Activated CD8-positive, alpha-beta memory T cell treated with anti-CD3 and anti-CD28 coated beads, Interleukin-2, amount 50 U/mL, for 4 hours (primary cell): Measurements from ENCODE around the gene KCNAB1.
"Not testable (repeated sequence)": the region's sequence is repeated elsewhere in the genome, so short reads cannot be mapped to it uniquely, and the experiment has no call there.

Experiments
- DNase-seq: peaks from one replicate; pipeline ENCODE4 v3.0.0-alpha.2; 2020

The KCNAB1 gene

GRCh38 chr3:156120528-156121251, at the start of gene KCNAB1:
TSS of gene KCNAB1 (plus strand) at chr3:156120578.
- no peak for DNase-seq

DNA sequence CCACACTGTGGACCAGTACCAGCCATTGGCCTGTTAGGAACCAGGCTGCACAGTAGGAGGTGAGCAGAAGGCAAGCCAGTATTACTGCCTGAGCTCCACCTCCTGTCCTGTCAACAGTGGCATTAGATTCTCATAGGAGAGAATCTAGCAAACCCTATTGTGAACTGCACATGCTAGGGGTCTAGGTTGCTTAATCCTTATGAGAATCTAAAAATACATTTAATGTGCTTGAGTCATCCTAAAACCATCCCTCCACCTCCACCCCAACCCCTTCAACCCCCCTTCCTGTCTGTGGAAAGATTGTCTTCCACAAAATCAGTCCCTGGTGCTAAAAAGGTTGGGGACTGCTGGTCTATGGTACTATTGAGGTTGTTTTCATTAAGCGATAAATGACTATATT, 49.3 kb upstream of the KCNAB1 start:
- DNase-seq: no peak

GRCh38 chr3:156072950-156073657, 47.3 kb upstream of the KCNAB1 start:
- DNase-seq: not testable (repeated sequence)

- no peak for DNase-seq
Observed at GRCh38 chr3:156090126-156090525, 30.3 kb upstream of the KCNAB1 start.

DNA sequence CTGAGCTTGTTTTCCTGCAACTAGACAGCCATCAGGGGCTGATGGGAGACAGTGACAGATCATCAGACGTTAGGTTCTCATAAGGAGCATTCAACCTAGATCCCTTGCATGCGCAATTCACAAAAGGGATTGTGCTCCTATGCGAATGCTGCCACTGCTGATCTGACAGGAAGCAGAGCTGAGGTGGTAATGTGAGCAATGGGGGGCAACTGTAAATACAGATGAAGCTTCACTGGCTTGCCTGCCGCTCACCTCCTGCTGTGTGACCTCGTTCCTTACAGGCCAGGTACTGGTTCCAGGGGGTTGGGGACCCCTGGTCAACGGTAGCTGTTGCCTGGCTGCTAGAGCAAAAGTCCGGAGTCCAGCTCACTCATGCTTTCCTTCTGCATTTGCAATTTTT, 26.4 kb upstream of the KCNAB1 start:
- no peak for DNase-seq

DNA sequence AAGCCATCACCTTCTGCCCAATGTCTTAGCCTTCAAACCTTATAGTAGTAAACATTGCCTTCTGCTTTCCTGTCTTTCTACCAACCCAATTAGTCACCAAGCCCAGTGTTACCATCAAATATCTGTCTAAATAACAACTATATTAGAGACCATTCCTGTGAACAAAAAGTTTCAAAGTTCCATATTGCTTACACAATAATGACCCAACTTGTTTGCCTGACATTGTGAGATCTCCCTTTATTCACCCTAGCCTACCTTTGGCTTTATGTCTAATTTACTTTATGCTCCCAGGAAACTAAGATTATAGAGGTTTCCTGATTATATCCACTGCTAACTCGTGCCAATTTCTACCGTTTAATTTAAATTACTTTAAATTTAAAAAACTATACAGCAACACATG, 26.0 kb upstream of the KCNAB1 start:
- DNase-seq: no peak

DNA sequence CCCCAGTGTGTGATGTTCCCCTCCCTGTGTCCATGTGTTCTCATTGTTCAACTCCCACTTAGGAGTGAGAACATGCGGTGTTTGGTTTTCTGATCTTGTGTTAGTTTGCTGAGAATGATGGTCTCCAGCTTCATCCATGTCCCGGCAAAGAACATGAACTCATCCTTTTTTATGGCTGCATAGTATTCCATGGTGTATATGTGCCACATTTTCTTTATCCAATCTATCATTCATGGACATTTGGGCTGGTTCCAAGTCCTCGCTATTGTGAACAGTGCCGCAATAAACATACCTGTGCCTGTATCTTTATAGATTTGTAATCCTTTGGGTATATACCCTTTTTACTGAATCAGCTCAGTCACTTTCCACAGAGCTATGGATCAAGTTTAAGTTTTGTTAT, 24.7 kb upstream of the KCNAB1 start:
- DNase-seq: not testable (repeated sequence)

GRCh38 chr3:156098437-156099035, 21.8 kb upstream of the KCNAB1 start:
- no peak for DNase-seq

GRCh38 chr3:156099348-156099747, 21.0 kb upstream of the KCNAB1 start:
- DNase-seq: not testable (repeated sequence)

- DNase-seq: not testable (repeated sequence)
Observed at GRCh38 chr3:156099984-156100383, 20.4 kb upstream of the KCNAB1 start.

DNA sequence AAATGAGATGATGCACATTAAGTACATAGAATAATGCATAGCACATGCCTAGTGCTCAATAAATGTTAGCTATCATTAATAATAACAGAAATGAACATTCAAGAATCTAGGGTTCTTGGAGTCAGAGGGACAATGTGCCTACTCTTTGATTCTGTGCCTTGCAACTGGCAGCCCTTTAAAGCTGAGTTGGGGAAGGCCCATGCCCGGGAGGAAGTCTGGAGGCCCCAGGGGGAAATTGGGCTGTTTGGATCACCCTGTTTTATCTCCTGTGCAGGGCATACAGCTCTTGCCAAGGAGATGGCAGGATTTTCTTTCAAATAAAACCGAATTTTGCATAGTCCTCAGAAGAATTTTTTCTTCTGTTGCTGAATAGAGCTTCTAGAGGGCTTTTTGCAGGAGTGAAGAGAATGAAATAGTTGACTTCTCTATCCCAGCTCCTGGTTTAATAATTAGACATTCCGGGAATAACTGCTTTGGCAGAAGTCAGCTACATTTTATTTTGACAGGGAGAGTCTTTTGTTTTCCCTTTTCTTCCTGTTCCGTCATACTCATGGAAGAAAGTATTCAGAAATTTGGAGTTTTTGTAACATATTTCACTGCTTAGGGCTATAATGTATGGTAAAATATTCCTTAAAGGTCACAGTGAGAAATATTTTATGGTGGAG, 18.0 kb upstream of the KCNAB1 start:
- no peak for DNase-seq

GRCh38 chr3:156106721-156107373, 13.5 kb upstream of the KCNAB1 start:
- DNase-seq: no peak

GRCh38 chr3:156107504-156107903, 12.9 kb upstream of the KCNAB1 start:
- DNase-seq: no peak

GRCh38 chr3:156108616-156109015, 11.8 kb upstream of the KCNAB1 start:
- DNase-seq: no peak

GRCh38 chr3:156109989-156110388, 10.4 kb upstream of the KCNAB1 start:
- no peak for DNase-seq

DNA sequence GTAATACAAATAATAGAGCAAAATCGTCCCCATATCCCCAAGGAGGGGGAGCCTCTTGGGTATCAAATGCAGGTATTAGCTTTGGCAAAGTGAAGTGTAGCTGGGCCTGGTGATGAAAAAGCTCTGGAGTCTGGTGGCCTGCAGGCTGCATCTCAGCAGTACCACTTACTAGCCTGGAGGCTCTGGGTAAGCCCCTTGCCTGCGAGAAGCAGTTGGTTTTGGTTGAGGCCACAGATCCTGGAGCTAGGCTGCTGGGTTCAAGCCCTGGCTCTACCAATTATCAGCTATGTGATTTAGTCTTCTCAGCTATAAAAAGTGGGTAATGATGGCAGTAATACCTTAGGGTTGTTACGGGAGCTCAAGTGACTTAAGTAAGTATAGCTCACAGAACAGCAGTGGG, 6.1 kb downstream of the KCNAB1 start:
- no peak for DNase-seq

DNA sequence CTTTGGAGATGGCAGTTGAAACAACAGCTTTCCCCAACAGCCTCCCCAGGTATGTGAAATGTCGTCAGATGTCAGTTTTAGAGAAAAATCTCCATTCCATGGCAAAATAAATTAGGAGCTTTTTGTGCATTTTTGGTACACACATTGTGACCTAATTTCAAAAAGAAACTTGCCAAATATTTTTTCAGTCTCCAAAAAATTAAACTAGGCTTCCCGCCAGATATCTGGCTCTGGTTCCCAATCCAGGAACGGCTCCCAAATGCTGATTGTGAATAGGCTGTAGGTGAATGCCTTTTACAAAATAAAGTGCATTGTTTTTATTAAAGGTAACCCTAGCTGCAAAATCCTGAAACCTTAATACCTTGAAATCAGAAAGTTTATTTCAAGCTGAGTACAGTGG, 10.9 kb downstream of the KCNAB1 start:
- DNase-seq: no peak

GRCh38 chr3:156131799-156132198, 11.4 kb downstream of the KCNAB1 start:
- no peak for DNase-seq

DNA sequence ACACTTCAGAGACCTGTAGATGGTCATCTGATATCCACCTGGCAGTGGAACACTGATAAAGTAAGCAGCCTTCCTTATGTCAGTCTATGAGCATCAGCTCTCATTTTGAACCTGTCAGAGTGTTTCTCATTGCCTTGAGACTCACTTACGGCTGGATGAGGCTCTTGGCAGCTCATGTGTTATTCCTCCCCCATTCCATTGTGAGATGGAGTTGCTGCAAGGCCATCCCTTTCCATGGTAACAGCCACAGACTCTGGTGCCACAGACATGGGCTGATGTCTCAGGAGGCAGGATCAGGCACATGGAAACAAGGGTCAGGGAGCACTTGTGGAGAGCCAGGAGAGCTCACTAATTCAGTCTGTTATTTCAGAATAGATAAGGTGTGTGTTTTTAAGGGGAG, 11.9 kb downstream of the KCNAB1 start:
- DNase-seq: no peak

DNA sequence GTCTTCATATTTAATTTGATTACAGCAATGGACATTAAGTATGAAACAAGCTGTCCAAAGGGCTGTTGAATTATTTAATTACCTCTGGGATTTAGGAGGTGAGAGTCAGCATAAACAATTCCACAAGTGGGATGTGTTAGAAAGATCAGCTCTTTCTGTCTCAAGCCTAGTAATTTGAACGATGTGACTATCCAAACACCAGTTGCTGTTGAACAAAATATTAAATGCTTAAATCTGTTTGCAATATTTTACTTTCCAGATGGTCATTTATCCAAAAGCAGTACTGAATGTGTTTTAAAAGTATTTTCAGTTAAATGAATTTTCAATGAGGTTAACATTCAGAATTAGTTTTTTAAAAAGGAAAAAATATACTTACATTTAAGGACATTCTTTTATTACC, 12.7 kb downstream of the KCNAB1 start:
- DNase-seq: no peak

DNA sequence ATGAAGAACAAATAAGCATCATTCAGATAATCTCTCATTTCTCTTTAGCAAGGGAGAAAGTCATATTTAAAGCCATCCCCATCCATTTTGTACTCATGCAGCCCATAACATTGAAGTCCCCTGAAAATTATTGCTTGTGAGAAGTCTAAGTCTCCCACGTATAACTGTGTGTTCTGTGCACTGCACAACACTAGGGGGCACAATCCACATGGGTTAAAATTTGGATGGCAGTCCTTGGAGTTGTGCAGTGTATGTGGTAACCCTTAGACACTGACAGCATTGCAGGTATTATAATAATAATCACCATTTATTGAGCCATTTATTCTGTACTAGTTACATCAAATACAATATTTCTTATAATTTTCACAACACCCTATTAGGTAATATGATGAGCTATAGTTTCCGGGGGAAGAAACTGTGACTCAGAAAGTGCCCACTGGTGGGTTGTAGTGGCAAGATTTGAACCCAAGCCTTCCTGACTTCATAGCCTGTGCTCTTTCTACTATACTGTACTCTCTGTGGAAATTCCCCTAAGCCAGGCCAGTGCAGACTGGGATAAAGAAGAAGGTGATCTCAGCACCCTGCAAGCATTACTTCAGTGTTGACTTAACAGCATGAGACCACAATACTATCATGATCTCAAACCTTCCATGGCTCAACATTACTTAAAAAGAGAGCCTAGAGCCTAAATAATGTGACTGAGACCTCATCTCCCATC, 15.7 kb downstream of the KCNAB1 start:
- no peak for DNase-seq

DNA sequence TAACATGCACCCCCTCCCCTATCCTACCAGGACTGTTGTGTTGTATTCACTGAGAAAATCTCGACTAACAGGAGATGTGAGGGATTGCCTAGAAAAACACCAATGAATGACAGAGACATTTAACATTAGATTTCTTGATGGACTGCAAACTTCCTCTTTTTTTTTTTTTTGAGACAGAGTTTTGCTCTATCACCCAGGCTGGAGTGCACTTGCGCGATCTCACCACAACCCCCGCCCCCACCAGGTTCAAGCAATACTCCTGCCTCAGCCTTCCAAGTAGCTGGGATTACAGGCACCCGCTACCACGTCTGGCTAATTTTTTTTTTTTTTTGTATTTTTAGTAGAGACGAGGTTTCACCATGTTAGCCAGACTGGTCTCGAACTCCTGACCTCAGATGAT, 17.0 kb downstream of the KCNAB1 start:
- not testable (repeated sequence) for DNase-seq
